Mucosa of stomach (tissue), 1 donor: ENCODE data around the gene HSPB8.
A peak's percentile ranks its signal among the peaks of the same experiment; 100 is the strongest.

Experiments used
- H3K27me3 ChIP-seq: one replicate; pipeline ENCODE4 v1.7.0; 2013; ENCODE audit warnings: mild to moderate bottlenecking, low read length; ENCODE audit not compliant: control insufficient read depth, insufficient read depth
- H3K36me3 ChIP-seq: one replicate; pipeline ENCODE4 v1.7.0; 2013; ENCODE audit warnings: low read length; ENCODE audit not compliant: control insufficient read depth, insufficient read depth
- H3K4me1 ChIP-seq: one replicate; pipeline ENCODE4 v1.7.0; 2013; ENCODE audit warnings: mild to moderate bottlenecking, low read length; ENCODE audit not compliant: control insufficient read depth, insufficient read depth
- H3K4me3 ChIP-seq: one replicate; pipeline ENCODE4 v1.7.0; 2013; ENCODE audit warnings: low read length
- H3K9ac ChIP-seq: one replicate; pipeline ENCODE4 v1.7.0; 2013; ENCODE audit warnings: mild to moderate bottlenecking, low read length, moderate library complexity
- H3K9me3 ChIP-seq: one replicate; pipeline ENCODE4 v1.7.0; 2013; ENCODE audit warnings: mild to moderate bottlenecking, low read length, moderate library complexity; ENCODE audit not compliant: control insufficient read depth
- donor health status: Pancreatic carcinoma.

Gene HSPB8

GRCh38 chr12:119175081-119175480 lies 3.6 kb upstream of the HSPB8 start:
- Histone ChIP-seq H3K4me3 (no peak overlapping the region), H3K4me1 (peaks cover 7% of the 10 kb centered on the region), H3K27me3 (peaks cover 13% of the 10 kb centered on the region), H3K9ac (no peak overlapping the region), H3K9me3 (no peaks in the 10 kb centered on the region), H3K36me3 (no peaks in the 10 kb centered on the region)

- H3K9me3 ChIP-seq, result no peaks in the 10 kb centered on the region
- H3K27me3 ChIP-seq, result peaks cover 13% of the 10 kb centered on the region
- H3K4me1 ChIP-seq, result peaks cover 7% of the 10 kb centered on the region
- peak overlapping the region; percentile 57 for H3K9ac ChIP-seq
- H3K4me3 ChIP-seq, result no peak overlapping the region
- no peaks in the 10 kb centered on the region for H3K36me3 ChIP-seq
Measured at GRCh38 chr12:119176267-119177055, 2.3 kb upstream of the HSPB8 start.

- H3K27me3 ChIP-seq, result peaks cover 13% of the 10 kb centered on the region
- H3K9ac ChIP-seq, result no peak overlapping the region
- H3K9me3 ChIP-seq, result no peaks in the 10 kb centered on the region
- no peak overlapping the region for H3K4me3 ChIP-seq
- peaks cover 7% of the 10 kb centered on the region for H3K4me1 ChIP-seq
- no peaks in the 10 kb centered on the region for H3K36me3 ChIP-seq
Measured at GRCh38 chr12:119177056-119177325, 1.7 kb upstream of the HSPB8 start.

GRCh38 chr12:119177724-119178380 lies 879 bp upstream of the HSPB8 start:
- H3K9me3 ChIP-seq, result no peaks in the 10 kb centered on the region

DNA sequence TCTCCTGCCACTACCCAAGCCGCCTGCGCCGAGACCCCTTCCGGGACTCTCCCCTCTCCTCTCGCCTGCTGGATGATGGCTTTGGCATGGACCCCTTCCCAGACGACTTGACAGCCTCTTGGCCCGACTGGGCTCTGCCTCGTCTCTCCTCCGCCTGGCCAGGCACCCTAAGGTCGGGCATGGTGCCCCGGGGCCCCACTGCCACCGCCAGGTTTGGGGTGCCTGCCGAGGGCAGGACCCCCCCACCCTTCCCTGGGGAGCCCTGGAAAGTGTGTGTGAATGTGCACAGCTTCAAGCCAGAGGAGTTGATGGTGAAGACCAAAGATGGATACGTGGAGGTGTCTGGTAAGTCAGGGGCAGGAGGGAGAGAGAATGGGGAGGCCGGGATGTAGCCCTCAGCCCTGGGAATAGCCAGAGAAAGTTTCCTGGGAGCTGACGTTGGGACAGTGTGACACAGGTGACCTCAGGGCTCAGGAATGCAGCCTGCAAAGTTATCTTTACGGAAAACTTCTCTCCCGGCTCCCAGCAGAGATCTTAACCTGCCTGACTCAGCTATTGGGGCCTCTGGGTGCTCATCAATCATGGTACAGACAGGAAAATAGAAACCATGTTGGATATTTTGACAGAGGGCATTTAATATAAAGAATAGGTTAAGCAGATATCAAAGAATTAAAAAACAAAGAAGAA lies 747 bp downstream of the HSPB8 start:
- Histone ChIP-seq H3K4me1 (peaks cover 7% of the 10 kb centered on the region), H3K9ac (peak overlapping the region; percentile 62), H3K9me3 (no peaks in the 10 kb centered on the region), H3K27me3 (peaks cover 13% of the 10 kb centered on the region), H3K36me3 (no peaks in the 10 kb centered on the region), H3K4me3 (no peak overlapping the region)

More at GRCh38 chr12:119177724-119178380, 879 bp upstream of the HSPB8 start:
- H3K4me3 ChIP-seq, result no peak overlapping the region
- no peaks in the 10 kb centered on the region for H3K36me3 ChIP-seq
- peaks cover 13% of the 10 kb centered on the region for H3K27me3 ChIP-seq
- H3K4me1 ChIP-seq, result peaks cover 7% of the 10 kb centered on the region
- no peak overlapping the region for H3K9ac ChIP-seq

DNA sequence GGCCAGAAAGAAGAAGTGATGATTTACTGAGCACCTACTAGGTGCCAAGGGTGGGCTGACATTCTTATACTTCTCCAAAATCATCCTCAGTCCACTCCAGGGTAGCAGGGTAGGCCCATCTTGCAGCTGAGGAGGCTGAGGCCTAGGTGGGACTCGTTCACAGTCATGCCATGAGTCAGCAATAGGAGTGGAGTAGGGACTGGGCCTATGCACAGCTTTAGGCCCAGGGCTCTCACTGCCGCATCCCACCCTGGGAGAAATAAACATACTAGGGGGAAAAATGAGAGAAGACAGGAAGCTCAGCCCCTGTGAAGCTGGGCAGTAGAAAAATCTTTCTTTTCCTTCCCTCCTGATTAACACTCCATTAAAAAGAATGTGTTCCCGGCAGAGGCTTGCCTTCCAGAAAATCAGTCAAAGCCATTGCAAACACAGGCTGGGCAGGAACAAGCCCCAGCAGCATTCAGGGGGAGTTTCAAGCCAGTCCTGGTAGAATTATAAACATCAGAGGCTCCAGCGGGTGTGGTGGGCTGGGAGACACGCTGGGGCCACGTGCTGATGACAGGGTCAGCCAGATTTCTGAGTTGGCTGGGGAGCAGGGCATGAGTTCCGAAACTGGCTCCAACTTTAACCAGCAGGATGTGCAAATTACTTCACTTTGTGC lies 1.8 kb downstream of the HSPB8 start:
- Histone ChIP-seq H3K27me3 (peaks cover 13% of the 10 kb centered on the region), H3K4me1 (peaks cover 7% of the 10 kb centered on the region)

DNA sequence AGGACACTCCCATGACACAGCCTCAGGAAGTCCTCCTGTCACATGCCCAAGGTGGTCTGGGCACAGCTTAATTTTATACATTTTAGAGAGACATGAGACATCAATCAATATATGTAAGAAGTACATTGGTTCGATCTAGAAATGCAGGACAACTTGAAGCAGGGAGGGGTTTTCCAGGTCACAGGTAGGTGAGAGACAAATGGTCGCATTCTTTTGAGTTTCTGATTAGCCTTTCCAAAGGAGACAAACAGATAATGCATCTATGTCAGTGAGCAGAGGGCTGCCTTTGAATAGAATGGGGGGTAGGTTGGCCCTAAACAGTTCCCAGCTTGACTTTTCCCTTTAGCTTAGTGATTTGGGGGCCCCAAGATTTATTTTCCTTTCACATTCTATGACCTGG lies 2.5 kb downstream of the HSPB8 start:
- Histone ChIP-seq H3K4me3 (no peak overlapping the region), H3K27me3 (peaks cover 9% of the 10 kb centered on the region), H3K36me3 (no peaks in the 10 kb centered on the region), H3K9ac (no peak overlapping the region), H3K9me3 (no peaks in the 10 kb centered on the region), H3K4me1 (peaks cover 7% of the 10 kb centered on the region)

More for the DNA sequence above, 1.8 kb downstream of the HSPB8 start:
- H3K9ac ChIP-seq, result peak overlapping the region; percentile 25
- no peaks in the 10 kb centered on the region for H3K36me3 ChIP-seq
- no peak overlapping the region for H3K4me3 ChIP-seq
- no peaks in the 10 kb centered on the region for H3K9me3 ChIP-seq

- Histone ChIP-seq H3K4me3 (no peak overlapping the region), H3K36me3 (no peaks in the 10 kb centered on the region), H3K4me1 (peaks cover 7% of the 10 kb centered on the region), H3K27me3 (peaks cover 7% of the 10 kb centered on the region), H3K9ac (no peak overlapping the region), H3K9me3 (no peaks in the 10 kb centered on the region)
Measured at GRCh38 chr12:119181944-119182343, 3.2 kb downstream of the HSPB8 start.

- Histone ChIP-seq H3K4me3 (no peak overlapping the region), H3K27me3 (peaks cover 7% of the 10 kb centered on the region), H3K36me3 (no peaks in the 10 kb centered on the region), H3K4me1 (peaks cover 7% of the 10 kb centered on the region), H3K9ac (no peak overlapping the region), H3K9me3 (no peaks in the 10 kb centered on the region)
Measured at GRCh38 chr12:119182701-119183493, 4.2 kb downstream of the HSPB8 start.

- H3K9ac ChIP-seq, result no peak overlapping the region
- peaks cover 3% of the 10 kb centered on the region for H3K27me3 ChIP-seq
- H3K9me3 ChIP-seq, result no peaks in the 10 kb centered on the region
- H3K4me3 ChIP-seq, result no peak overlapping the region
- H3K4me1 ChIP-seq, result peaks cover 3% of the 10 kb centered on the region
- no peaks in the 10 kb centered on the region for H3K36me3 ChIP-seq
Measured at GRCh38 chr12:119183942-119184695, 5.4 kb downstream of the HSPB8 start.

- H3K36me3 ChIP-seq, result no peaks in the 10 kb centered on the region
- no peaks in the 10 kb centered on the region for H3K4me1 ChIP-seq
- no peak overlapping the region for H3K9ac ChIP-seq
- H3K9me3 ChIP-seq, result no peaks in the 10 kb centered on the region
- H3K27me3 ChIP-seq, result no peaks in the 10 kb centered on the region
- H3K4me3 ChIP-seq, result no peak overlapping the region
Measured at GRCh38 chr12:119195256-119195655, 16.5 kb downstream of the HSPB8 start.
